Ishikawa (cell line): Measurements from ENCODE around the gene CLEC4M.

Experiments used
- CEBPB ChIP-seq: IDR thresholded peaks from 2 replicates; pipeline ENCODE4 v1.6.1; 2012
- CREB1 ChIP-seq: IDR thresholded peaks from 2 replicates; pipeline ENCODE4 v1.6.1; 2012; ENCODE audit warnings: low read depth
- EGR1 ChIP-seq: IDR thresholded peaks from 2 replicates; pipeline ENCODE4 v1.6.1; 2012
- FOXM1 ChIP-seq: IDR thresholded peaks from 2 replicates; pipeline ENCODE4 v1.6.1; 2012; ENCODE audit warnings: low read depth, borderline replicate concordance
- NFIC ChIP-seq: IDR thresholded peaks from 2 replicates; pipeline ENCODE4 v1.6.1; 2012
- RAD21 ChIP-seq: IDR thresholded peaks from 2 replicates; pipeline ENCODE4 v1.6.1; 2012; ENCODE audit warnings: low read depth
- TAF1 ChIP-seq: IDR thresholded peaks from 2 replicates; pipeline ENCODE4 v1.6.1; 2012; ENCODE audit warnings: low read depth, mild to moderate bottlenecking
- TCF12 ChIP-seq: IDR thresholded peaks from 2 replicates; pipeline ENCODE4 v1.6.1; 2012; ENCODE audit warnings: low read depth
- TEAD4 ChIP-seq: IDR thresholded peaks from 2 replicates; pipeline ENCODE4 v1.6.1; 2012
- YY1 ChIP-seq: IDR thresholded peaks from 2 replicates; pipeline ENCODE4 v1.6.1; 2012; ENCODE audit warnings: low read depth
- ZBTB7A ChIP-seq: IDR thresholded peaks from 2 replicates; pipeline ENCODE4 v1.6.1; 2012; ENCODE audit warnings: low read depth
- TF ChIP-seq, protein P1 (sequence below): IDR thresholded peaks from 2 replicates; pipeline ENCODE4 v1.6.1; 2012
- TF ChIP-seq, protein P2 (sequence below): IDR thresholded peaks from 2 replicates; pipeline ENCODE4 v1.6.1; 2012
- TF ChIP-seq, protein P3 (sequence below): IDR thresholded peaks from 2 replicates; pipeline ENCODE4 v1.6.1; 2012; ENCODE audit warnings: low read depth, mild to moderate bottlenecking

CLEC4M gene

DNA sequence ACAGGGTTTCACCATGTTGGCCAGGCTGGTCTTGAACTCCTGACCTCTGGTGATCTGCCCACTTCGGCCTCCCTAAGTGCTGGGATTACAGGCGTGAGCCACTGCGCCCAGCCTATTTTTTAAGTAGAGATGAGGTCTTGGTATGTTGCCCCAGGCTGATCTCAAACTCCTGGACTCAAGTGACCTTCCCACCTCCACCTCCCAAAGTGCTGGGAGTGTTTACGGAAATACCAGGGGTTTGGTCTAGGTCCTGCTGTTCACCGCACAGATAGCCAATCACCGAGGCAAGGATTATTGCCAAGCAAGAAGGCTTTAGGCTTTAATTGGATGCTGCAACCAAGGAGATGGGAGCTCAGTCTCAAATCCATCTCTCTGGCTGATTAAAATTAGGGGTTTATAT is 42.7 kb upstream of the CLEC4M start:
- TF ChIP-seq, protein P1, sequence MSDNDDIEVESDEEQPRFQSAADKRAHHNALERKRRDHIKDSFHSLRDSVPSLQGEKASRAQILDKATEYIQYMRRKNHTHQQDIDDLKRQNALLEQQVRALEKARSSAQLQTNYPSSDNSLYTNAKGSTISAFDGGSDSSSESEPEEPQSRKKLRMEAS: no peak
- no peak for TF ChIP-seq CEBPB
- TF ChIP-seq FOXM1: no peak
- TF ChIP-seq, protein P2, sequence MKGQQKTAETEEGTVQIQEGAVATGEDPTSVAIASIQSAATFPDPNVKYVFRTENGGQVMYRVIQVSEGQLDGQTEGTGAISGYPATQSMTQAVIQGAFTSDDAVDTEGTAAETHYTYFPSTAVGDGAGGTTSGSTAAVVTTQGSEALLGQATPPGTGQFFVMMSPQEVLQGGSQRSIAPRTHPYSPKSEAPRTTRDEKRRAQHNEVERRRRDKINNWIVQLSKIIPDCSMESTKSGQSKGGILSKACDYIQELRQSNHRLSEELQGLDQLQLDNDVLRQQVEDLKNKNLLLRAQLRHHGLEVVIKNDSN: no peak
- TF ChIP-seq ZBTB7A: no peak
- TF ChIP-seq RAD21: no peak
- TF ChIP-seq, protein P3, sequence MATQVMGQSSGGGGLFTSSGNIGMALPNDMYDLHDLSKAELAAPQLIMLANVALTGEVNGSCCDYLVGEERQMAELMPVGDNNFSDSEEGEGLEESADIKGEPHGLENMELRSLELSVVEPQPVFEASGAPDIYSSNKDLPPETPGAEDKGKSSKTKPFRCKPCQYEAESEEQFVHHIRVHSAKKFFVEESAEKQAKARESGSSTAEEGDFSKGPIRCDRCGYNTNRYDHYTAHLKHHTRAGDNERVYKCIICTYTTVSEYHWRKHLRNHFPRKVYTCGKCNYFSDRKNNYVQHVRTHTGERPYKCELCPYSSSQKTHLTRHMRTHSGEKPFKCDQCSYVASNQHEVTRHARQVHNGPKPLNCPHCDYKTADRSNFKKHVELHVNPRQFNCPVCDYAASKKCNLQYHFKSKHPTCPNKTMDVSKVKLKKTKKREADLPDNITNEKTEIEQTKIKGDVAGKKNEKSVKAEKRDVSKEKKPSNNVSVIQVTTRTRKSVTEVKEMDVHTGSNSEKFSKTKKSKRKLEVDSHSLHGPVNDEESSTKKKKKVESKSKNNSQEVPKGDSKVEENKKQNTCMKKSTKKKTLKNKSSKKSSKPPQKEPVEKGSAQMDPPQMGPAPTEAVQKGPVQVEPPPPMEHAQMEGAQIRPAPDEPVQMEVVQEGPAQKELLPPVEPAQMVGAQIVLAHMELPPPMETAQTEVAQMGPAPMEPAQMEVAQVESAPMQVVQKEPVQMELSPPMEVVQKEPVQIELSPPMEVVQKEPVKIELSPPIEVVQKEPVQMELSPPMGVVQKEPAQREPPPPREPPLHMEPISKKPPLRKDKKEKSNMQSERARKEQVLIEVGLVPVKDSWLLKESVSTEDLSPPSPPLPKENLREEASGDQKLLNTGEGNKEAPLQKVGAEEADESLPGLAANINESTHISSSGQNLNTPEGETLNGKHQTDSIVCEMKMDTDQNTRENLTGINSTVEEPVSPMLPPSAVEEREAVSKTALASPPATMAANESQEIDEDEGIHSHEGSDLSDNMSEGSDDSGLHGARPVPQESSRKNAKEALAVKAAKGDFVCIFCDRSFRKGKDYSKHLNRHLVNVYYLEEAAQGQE: no peak
- TF ChIP-seq TCF12: no peak
- TF ChIP-seq NFIC: no peak
- TF ChIP-seq TEAD4: no peak
- TF ChIP-seq YY1: no peak
- TF ChIP-seq CREB1: no peak

DNA sequence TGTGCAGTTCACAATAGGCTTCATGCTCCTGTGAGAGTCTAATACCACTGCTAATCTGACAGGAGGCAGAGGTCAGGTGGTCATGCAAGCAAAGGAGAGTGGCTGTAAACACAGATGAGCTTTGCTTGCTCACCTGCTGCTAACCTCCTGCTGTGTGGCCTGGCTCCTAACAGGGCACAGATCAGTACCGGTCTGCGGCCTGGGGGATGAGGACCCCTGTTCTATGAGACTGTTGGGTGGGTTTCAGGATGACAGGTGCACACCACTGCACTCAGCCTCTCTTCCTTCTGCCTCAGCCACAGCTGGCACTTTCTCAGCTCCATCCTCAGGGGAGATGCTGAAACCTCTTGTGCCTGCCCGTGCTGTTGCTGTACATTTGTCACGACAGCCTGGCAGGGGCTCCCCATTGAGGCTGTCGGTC is 40.8 kb upstream of the CLEC4M start:
- TF ChIP-seq CREB1: no peak
- no peak for TF ChIP-seq NFIC
- TF ChIP-seq YY1: no peak

DNA sequence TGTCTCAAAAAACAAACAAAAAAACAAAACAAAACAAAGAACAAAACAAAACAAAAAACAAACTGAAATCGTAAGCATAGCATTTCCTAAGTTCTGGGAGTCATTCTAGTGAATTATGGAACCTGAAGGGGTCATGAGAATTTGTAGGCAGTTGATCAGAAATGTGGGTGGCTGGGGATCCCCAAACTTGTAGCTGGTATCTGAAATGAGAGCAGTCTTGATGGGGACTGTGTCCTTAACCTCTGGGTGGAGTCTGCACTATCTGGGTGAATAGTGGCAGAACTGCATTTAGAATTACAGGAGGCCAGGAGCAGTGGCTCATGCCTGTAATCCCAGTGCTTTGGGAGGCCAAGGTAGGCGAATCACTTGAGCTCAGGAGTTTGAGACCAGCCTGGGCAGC is 37.3 kb upstream of the CLEC4M start:
- TF ChIP-seq TCF12 (no peak), CREB1 (no peak), NFIC (no peak), CEBPB (no peak), YY1 (no peak), TAF1 (no peak), TEAD4 (no peak)
- TF ChIP-seq, protein P3: no peak
- TF ChIP-seq, protein P2: no peak

DNA sequence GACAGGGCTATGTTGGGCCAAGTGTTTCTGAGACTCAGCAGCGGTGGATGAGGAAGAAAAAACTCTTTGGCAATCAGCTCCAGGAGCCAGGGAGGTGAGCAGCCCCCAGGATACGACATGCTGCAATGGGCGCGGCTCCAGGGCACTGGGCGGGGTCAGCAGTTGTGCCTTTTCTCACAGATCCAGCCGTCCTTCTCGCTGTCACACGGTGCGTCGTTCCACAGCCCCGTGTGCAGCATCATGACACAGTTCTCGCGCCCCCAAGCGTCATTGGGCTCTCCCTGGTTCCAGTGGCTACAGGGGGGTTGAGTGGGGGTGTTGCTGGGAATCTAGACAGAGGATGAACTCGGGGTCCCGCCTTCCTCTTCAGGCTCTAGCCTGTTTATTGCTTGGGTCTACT is 33.8 kb upstream of the CLEC4M start:
- TF ChIP-seq EGR1 (no peak), CEBPB (no peak), YY1 (no peak), FOXM1 (no peak), NFIC (no peak), ZBTB7A (no peak)
- TF ChIP-seq, protein P3: no peak
- TF ChIP-seq, protein P2: no peak

DNA sequence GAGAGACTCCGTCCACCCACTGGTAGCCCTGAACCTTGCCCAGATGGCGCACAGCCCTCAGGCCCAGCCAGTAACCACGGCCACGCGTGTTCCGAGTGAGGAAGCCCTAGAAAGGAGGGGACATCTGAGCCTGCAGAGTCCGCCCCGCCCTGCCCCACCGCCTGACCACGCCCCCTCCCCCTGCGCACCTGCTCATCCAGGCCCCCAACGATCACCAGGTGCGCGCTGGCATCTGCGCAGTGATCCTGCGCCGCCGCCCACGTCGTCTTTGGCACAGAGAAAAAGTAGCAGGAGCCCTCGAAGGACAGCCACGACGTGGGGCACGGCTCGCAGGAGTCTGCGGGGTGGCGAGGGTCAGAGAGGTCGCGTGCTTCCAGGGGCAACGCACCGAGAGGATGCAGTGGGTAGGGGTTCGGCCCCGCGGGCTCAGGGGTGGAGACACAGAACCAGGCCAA is 33.2 kb upstream of the CLEC4M start:
- no peak for TF ChIP-seq TCF12
- TF ChIP-seq NFIC: no peak
- TF ChIP-seq YY1: no peak
- TF ChIP-seq, protein P1: no peak
- TF ChIP-seq CREB1: no peak
- TF ChIP-seq RAD21: no peak
- no peak for TF ChIP-seq ZBTB7A
- TF ChIP-seq TEAD4: no peak
- TF ChIP-seq, protein P3: no peak
- TF ChIP-seq, protein P2: no peak
- no peak for TF ChIP-seq EGR1
- TF ChIP-seq CEBPB: no peak
